DND-41 (cell line): ENCODE measurements around the gene EPHB2.
"Not testable (repeated sequence)": the region's sequence is repeated elsewhere in the genome, so short reads cannot be mapped to it uniquely, and the experiment has no call there.

Source experiments
- ATAC-seq: fragments of 200-7000 bp; cut with Tn5 transposase; 3 replicates; pipeline ENCODE4 v1.9.1; 2021; ENCODE audit warnings: low read depth; ENCODE audit not compliant: insufficient read depth
- DNase-seq: peaks from one replicate; pipeline ENCODE4 v3.0.0-alpha.2; 2020
- H2AFZ ChIP-seq: 2 replicates; pipeline ENCODE4 v1.6.0; 2012; ENCODE audit warnings: low read depth, low read length
- H3K27ac ChIP-seq: 2 replicates; pipeline ENCODE4 v1.5.1; 2012; ENCODE audit warnings: low read length, inconsistent platforms
- H3K27me3 ChIP-seq: fragments of 200-600 bp; sonication (generic); 2 replicates; pipeline ENCODE4 v1.6.0; 2012; ENCODE audit warnings: low read length, mild to moderate bottlenecking, inconsistent platforms; ENCODE audit not compliant: insufficient read depth, poor library complexity
- H3K36me3 ChIP-seq: 2 replicates; pipeline ENCODE4 v1.5.1; 2012; ENCODE audit warnings: low read length, inconsistent platforms; ENCODE audit not compliant: insufficient read depth
- H3K4me1 ChIP-seq: 2 replicates; pipeline ENCODE4 v1.5.1; 2012; ENCODE audit warnings: mild to moderate bottlenecking, low read length; ENCODE audit not compliant: insufficient read depth
- H3K4me2 ChIP-seq: 2 replicates; pipeline ENCODE4 v1.6.0; 2012; ENCODE audit warnings: mild to moderate bottlenecking, moderate library complexity, low read length, inconsistent platforms; ENCODE audit not compliant: insufficient read depth
- H3K4me3 ChIP-seq, 2 experiments: fragments of 200-600 bp in 1 of 2; shearing (Covaris generic) in 1 of 2; 2 replicates each; pipeline ENCODE4 v1.5.1; 2012 to 2016; ENCODE audit warnings: inconsistent platforms in 2 of 2, low read length in 2 of 2, mild to moderate bottlenecking in 2 of 2, low read depth in 1 of 2, moderate library complexity in 1 of 2
- H3K79me2 ChIP-seq: 2 replicates; pipeline ENCODE4 v1.6.0; 2012; ENCODE audit warnings: low read length, inconsistent platforms; ENCODE audit not compliant: insufficient read depth
- H3K9ac ChIP-seq: 2 replicates; pipeline ENCODE4 v1.6.0; 2012; ENCODE audit warnings: low read depth, mild to moderate bottlenecking, inconsistent platforms, low read length, moderate library complexity
- H3K9me3 ChIP-seq: 2 replicates; pipeline ENCODE4 v1.5.1; 2012; ENCODE audit warnings: low read length, moderate library complexity, mild to moderate bottlenecking, inconsistent platforms; ENCODE audit not compliant: insufficient read depth, severe bottlenecking
- H4K20me1 ChIP-seq: 2 replicates; pipeline ENCODE4 v1.6.0; 2012; ENCODE audit warnings: low read length; ENCODE audit not compliant: insufficient read depth
- EZH2 ChIP-seq: IDR thresholded peaks from 3 replicates; pipeline ENCODE4 v1.6.1; 2012; ENCODE audit warnings: borderline replicate concordance, low read depth, mild to moderate bottlenecking, moderate library complexity, low read length, inconsistent platforms; ENCODE audit not compliant: severe bottlenecking
- TF ChIP-seq, protein P1 (sequence below): IDR thresholded peaks from 2 replicates; pipeline ENCODE4 v1.5.1; 2012; ENCODE audit warnings: borderline replicate concordance, low read length, moderate library complexity, mild to moderate bottlenecking; ENCODE audit not compliant: poor library complexity, severe bottlenecking; ENCODE audit errors: extremely low read depth

Gene EPHB2

DNA sequence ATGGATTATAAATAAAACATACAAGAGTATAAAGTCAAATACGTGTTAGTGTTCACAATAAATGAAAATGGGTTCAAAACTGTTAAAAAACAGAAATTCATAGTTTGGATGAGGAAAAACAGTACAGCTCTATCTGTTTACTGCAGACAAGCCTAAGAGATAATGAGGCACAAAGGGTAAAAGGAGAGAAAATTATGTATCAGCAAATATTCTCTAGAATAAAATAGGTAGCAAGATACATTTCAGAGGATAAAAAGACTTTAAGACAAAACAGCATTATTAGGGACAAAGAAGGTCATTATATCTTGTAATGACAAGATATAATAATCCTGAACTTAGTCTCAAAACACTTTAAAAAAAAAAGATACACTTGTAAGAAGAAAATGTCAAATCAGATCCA lies 123.1 kb downstream of the EPHB2 start:
- Histone ChIP-seq H3K36me3 (no peaks in the 10 kb centered on the region), H3K79me2 (no peaks in the 10 kb centered on the region), H3K4me1 (no peaks in the 10 kb centered on the region), H3K27me3 (peaks cover 7% of the 10 kb centered on the region), H3K9me3 (no peaks in the 10 kb centered on the region), H2AFZ (no peak overlapping the region), H3K4me3 (no peak overlapping the region), H3K9ac (no peak overlapping the region), H4K20me1 (no peaks in the 10 kb centered on the region), H3K4me2 (no peak overlapping the region), H3K27ac (no peak overlapping the region)
- TF ChIP-seq, protein P1, sequence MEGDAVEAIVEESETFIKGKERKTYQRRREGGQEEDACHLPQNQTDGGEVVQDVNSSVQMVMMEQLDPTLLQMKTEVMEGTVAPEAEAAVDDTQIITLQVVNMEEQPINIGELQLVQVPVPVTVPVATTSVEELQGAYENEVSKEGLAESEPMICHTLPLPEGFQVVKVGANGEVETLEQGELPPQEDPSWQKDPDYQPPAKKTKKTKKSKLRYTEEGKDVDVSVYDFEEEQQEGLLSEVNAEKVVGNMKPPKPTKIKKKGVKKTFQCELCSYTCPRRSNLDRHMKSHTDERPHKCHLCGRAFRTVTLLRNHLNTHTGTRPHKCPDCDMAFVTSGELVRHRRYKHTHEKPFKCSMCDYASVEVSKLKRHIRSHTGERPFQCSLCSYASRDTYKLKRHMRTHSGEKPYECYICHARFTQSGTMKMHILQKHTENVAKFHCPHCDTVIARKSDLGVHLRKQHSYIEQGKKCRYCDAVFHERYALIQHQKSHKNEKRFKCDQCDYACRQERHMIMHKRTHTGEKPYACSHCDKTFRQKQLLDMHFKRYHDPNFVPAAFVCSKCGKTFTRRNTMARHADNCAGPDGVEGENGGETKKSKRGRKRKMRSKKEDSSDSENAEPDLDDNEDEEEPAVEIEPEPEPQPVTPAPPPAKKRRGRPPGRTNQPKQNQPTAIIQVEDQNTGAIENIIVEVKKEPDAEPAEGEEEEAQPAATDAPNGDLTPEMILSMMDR: no peak
- no peak for TF ChIP-seq EZH2
- no peak for DNase-seq
- ATAC-seq: no peak

DNA sequence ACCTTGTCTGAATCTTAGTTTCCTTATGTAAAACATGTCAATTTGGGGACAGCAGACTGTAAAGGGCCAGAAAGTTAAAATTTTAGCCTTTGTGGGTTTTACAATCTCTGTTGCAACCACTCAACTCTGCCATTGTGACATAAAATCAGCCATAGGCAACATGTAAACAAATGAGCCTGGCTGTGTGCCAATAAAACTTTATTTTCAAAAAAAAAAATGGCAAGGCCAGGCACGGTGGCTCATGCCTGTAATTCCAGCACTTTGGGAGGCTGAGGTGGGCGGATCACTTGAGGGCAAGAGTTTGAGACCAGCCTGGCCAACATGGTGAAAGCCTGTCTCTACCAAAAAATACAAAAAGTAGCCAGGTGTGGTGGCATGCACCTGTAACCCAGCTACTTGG lies 123.8 kb downstream of the EPHB2 start:
- H3K9me3 ChIP-seq, H3K27ac ChIP-seq, ATAC-seq, H3K36me3 ChIP-seq, DNase-seq, H3K27me3 ChIP-seq, H3K79me2 ChIP-seq, H3K4me3 ChIP-seq, H4K20me1 ChIP-seq, H2AFZ ChIP-seq, H3K4me1 ChIP-seq, H3K4me2 ChIP-seq, H3K9ac ChIP-seq: not testable (repeated sequence)

DNA sequence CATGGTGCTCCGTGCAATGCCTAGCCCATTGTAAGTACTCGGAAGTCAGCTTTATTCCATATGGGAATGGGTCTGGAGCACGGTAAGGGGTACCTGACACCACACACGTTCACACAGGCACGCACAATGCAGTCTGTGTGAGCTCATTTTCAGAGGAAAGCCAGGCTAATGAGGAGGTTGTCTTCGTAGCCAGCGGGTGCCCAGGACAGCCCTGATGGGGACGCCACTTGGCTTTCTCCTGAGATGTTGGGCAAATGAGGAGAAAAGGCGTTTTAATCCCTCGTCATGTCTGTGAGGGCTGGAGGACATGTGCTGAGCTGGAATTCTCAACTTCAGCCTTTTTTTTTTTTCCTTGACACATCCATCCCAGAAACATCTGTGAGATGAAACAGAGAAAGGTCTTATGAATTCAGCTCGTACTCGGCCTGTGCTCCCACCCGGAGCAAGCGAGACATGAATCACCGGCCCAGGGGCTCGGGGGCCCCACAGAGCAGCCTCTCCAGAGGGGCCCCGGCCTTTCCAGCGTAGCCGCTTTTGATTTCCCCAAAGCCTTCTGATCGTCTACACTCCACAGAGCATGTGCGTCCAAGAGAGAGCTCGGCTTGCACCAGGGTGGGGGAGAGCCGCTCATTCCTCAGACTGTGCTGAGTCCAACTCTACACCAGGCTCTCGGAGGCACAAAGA lies 125.1 kb downstream of the EPHB2 start:
- Histone ChIP-seq H3K36me3 (no peaks in the 10 kb centered on the region), H3K4me2 (no peak overlapping the region), H3K9ac (no peak overlapping the region), H3K79me2 (no peaks in the 10 kb centered on the region), H4K20me1 (0 out of 2 replicates have a peak, but pooled peaks cover 4% of the 10 kb centered on the region), H3K9me3 (no peaks in the 10 kb centered on the region), H2AFZ (no peak overlapping the region), H3K27me3 (peaks cover 7% of the 10 kb centered on the region), H3K4me1 (no peaks in the 10 kb centered on the region), H3K4me3 (no peak overlapping the region), H3K27ac (no peak overlapping the region)
- TF ChIP-seq EZH2: no peak
- TF ChIP-seq, protein P1: no peak
- ATAC-seq (no peak), DNase-seq (no peak)

DNA sequence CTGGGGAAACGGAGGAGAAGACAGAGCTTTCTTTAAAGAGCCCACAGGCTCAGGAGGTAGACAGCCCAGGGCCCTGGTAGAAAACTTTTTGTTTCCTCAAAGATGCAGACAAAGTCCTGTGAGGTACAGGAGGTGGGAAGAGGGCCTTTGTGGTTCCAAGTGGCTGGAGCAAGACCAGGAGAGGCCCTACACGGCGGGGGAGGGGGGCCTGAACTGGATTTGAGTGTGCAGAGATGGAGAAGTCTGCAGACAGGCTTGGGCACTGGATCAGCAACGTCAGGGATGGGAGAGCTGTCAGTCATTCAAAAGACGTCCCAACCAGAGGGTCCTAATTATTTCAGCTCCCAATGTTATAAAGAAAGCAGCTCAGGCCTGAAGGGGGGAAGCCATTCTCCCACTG lies 126.2 kb downstream of the EPHB2 start:
- TF ChIP-seq, protein P1: no peak
- no peak for TF ChIP-seq EZH2
- H3K36me3 ChIP-seq: no peaks in the 10 kb centered on the region
- H3K9me3 ChIP-seq: no peaks in the 10 kb centered on the region
- no peak overlapping the region for H3K4me2 ChIP-seq
- no peak for ATAC-seq
- no peak overlapping the region for H2AFZ ChIP-seq
- no peak overlapping the region for H3K4me3 ChIP-seq
- DNase-seq: no peak
- H3K27me3 ChIP-seq: peaks cover 7% of the 10 kb centered on the region
- H3K9ac ChIP-seq: no peak overlapping the region
- no peak overlapping the region for H3K27ac ChIP-seq
- H3K79me2 ChIP-seq: no peaks in the 10 kb centered on the region
- 0 out of 2 replicates have a peak, but pooled peaks cover 8% of the 10 kb centered on the region for H4K20me1 ChIP-seq
- no peaks in the 10 kb centered on the region for H3K4me1 ChIP-seq
